ENCODE data around the gene MSL3. TPM values are rescaled to one million over a fixed set of nuclear protein-coding genes. Genes with fewer than 3 reads are reported as not detected.

MSL3 gene
- total RNA-seq, 1 donor from 2014 or later: 57.6 TPM

GRCh38 chrX:11754958-11755645 lies 2.9 kb upstream of the MSL3 start:
- POLR2A ChIA-PET: no interaction called here

GRCh38 chrX:11755724-11756123 lies 2.3 kb upstream of the MSL3 start:
- CTCF ChIA-PET: no interaction called here
- POLR2A ChIA-PET: interaction anchor here (0.6 kb wide), 1 partner anchor 13 kb away, joined by 3 read pairs; no protein-coding TSS in a partner anchor
- Mint-ChIP-seq H3K9me3 (no peaks in the 10 kb centered on the region), H3K36me3 (ENCODE audit: low read depth) (peaks cover 8% of the 10 kb centered on the region), H3K27ac (no peak overlapping the region), H3K4me1 (peaks cover 17% of the 10 kb centered on the region), H3K27me3 (no peaks in the 10 kb centered on the region), H3K4me3 (peak overlapping the region; percentile 15)
- ATAC-seq (ENCODE audit: low read depth) (no peak), DNase-seq (no peak)
- intact Hi-C loops (cut with micrococcal nuclease): loop anchor here (5.0 kb wide), 2 partner anchors 393 to 1558 kb away; no protein-coding TSS in a partner anchor
- TF ChIP-seq CTCF (IDR thresholded peaks at IDR 0.05): no peak

More at GRCh38 chrX:11754958-11755645, 2.9 kb upstream of the MSL3 start:
- ATAC-seq (ENCODE audit: low read depth): no peak
- Mint-ChIP-seq H3K27ac (no peak overlapping the region), H3K36me3 (ENCODE audit: low read depth) (peaks cover 7% of the 10 kb centered on the region), H3K4me3 (no peak overlapping the region), H3K4me1 (peaks cover 14% of the 10 kb centered on the region), H3K9me3 (no peaks in the 10 kb centered on the region), H3K27me3 (no peaks in the 10 kb centered on the region)
- intact Hi-C loops (cut with micrococcal nuclease): loop anchor here (5.0 kb wide), 2 partner anchors 393 to 1558 kb away; no protein-coding TSS in a partner anchor
- DNase-seq: no peak
- CTCF ChIA-PET: no interaction called here
- TF ChIP-seq CTCF (IDR thresholded peaks at IDR 0.05): no peak

- Mint-ChIP-seq H3K4me3 (peak overlapping the region; percentile 67), H3K4me1 (peaks cover 23% of the 10 kb centered on the region), H3K36me3 (ENCODE audit: low read depth) (peaks cover 15% of the 10 kb centered on the region), H3K27ac (no peak overlapping the region), H3K9me3 (no peaks in the 10 kb centered on the region), H3K27me3 (no peaks in the 10 kb centered on the region)
- intact Hi-C loops (cut with micrococcal nuclease): loop anchor here (5.0 kb wide), 2 partner anchors 394 to 1559 kb away; no protein-coding TSS in a partner anchor
- CTCF ChIA-PET: interaction anchor here (2.3 kb wide), 1 partner anchor 13 kb away, joined by 9 read pairs; no protein-coding TSS in a partner anchor
- POLR2A ChIA-PET: interaction anchor here (0.7 to 2.7 kb wide), 2 partner anchors 11 to 36 kb away, joined by 6 to 11 read pairs; no protein-coding TSS in a partner anchor
- ATAC-seq (ENCODE audit: low read depth) (no peak), DNase-seq (no peak)
- TF ChIP-seq CTCF (IDR thresholded peaks at IDR 0.05): no peak
These were observed 1.4 kb upstream of the MSL3 start for GRCh38 chrX:11756354-11757318.

GRCh38 chrX:11757397-11757718 lies 679 bp upstream of the MSL3 start:
- Mint-ChIP-seq H3K9me3 (no peaks in the 10 kb centered on the region), H3K27ac (peak overlapping the region; percentile 30), H3K36me3 (ENCODE audit: low read depth) (peaks cover 22% of the 10 kb centered on the region), H3K4me3 (peak overlapping the region; percentile 67), H3K4me1 (peaks cover 27% of the 10 kb centered on the region), H3K27me3 (no peaks in the 10 kb centered on the region)
- no peak for DNase-seq
- POLR2A ChIA-PET: interaction anchor here (0.7 to 2.7 kb wide), 2 partner anchors 10 to 35 kb away, joined by 6 to 11 read pairs; no protein-coding TSS in a partner anchor
- CTCF ChIA-PET: interaction anchor here (2.3 kb wide), 1 partner anchor 13 kb away, joined by 9 read pairs; no protein-coding TSS in a partner anchor
- intact Hi-C loops (cut with micrococcal nuclease): loop anchor here (5.0 kb wide), 2 partner anchors 395 to 1560 kb away; no protein-coding TSS in a partner anchor
- ATAC-seq (ENCODE audit: low read depth): no peak
- no peak for TF ChIP-seq CTCF (IDR thresholded peaks at IDR 0.05)
